Keratinocyte (primary cell): ENCODE measurements around the gene PHF14. TPM values are rescaled to one million over a fixed set of nuclear protein-coding genes. Genes with fewer than 3 reads are reported as not detected.

Experiments used
- DNase-seq: peaks from one replicate; pipeline ENCODE4 v3.0.0-alpha.2; 2011; ENCODE audit warnings: low read depth, missing footprints, low spot score
- FAIRE-seq: peaks from 2 replicates; lab custom pipeline; 2011; peaks lifted over from hg19 to GRCh38; lab: Jason Lieb, UNC
- H2AFZ ChIP-seq: 2 replicates; pipeline ENCODE4 v1.6.0; 2012; ENCODE audit warnings: low read length, control low read depth, inconsistent platforms; ENCODE audit not compliant: control insufficient read depth
- H3K27ac ChIP-seq: 2 replicates; pipeline ENCODE4 v1.5.1; 2011; ENCODE audit warnings: low read length; ENCODE audit not compliant: control insufficient read depth, insufficient read depth
- H3K27me3 ChIP-seq: 3 replicates; pipeline ENCODE4 v1.6.0; 2011; ENCODE audit warnings: low read length; ENCODE audit not compliant: control insufficient read depth, insufficient read depth; ENCODE audit errors: extremely low read depth
- H3K36me3 ChIP-seq, 2 experiments: 2 replicates in 1 of 2; 3 replicates in 1 of 2; pipeline ENCODE4 v1.5.1; 2011; ENCODE audit warnings: low read length in 2 of 2, mild to moderate bottlenecking in 1 of 2; ENCODE audit not compliant: control insufficient read depth in 2 of 2, insufficient read depth in 2 of 2; ENCODE audit errors: extremely low read depth in 1 of 2
- H3K4me1 ChIP-seq: 3 replicates; pipeline ENCODE4 v1.5.1; 2011; ENCODE audit warnings: low read length; ENCODE audit not compliant: control insufficient read depth, insufficient read depth; ENCODE audit errors: extremely low read depth
- H3K4me2 ChIP-seq: 3 replicates; pipeline ENCODE4 v1.6.0; 2011; ENCODE audit warnings: low read depth, low read length; ENCODE audit not compliant: control insufficient read depth, insufficient read depth; ENCODE audit errors: extremely low read depth
- H3K4me3 ChIP-seq, 3 experiments: fragments of 200-600 bp in 1 of 3; sonication (generic) in 1 of 3; 2 replicates in 2 of 3; 3 replicates in 1 of 3; pipeline ENCODE4 v1.5.1; 2011 to 2016; ENCODE audit warnings: low read length in 3 of 3, mild to moderate bottlenecking in 3 of 3, control low read depth in 2 of 3, inconsistent platforms in 1 of 3, low read depth in 1 of 3, mixed read lengths in 1 of 3, mixed run types in 1 of 3, moderate library complexity in 1 of 3; ENCODE audit not compliant: control insufficient read depth in 2 of 3, insufficient read depth in 2 of 3; ENCODE audit errors: extremely low read depth in 1 of 3
- H3K79me2 ChIP-seq: 2 replicates; pipeline ENCODE4 v1.6.0; 2012; ENCODE audit warnings: low read length; ENCODE audit not compliant: control insufficient read depth, insufficient read depth
- H3K9ac ChIP-seq: 3 replicates; pipeline ENCODE4 v1.6.0; 2011; ENCODE audit warnings: low read length; ENCODE audit not compliant: control insufficient read depth, insufficient read depth; ENCODE audit errors: extremely low read depth
- H3K9me1 ChIP-seq: 3 replicates; pipeline ENCODE4 v1.6.0; 2011; ENCODE audit warnings: low read length; ENCODE audit not compliant: control insufficient read depth, insufficient read depth; ENCODE audit errors: extremely low read depth
- H3K9me3 ChIP-seq: 2 replicates; pipeline ENCODE4 v1.5.1; 2012; ENCODE audit warnings: low read depth, low read length; ENCODE audit not compliant: control insufficient read depth
- H4K20me1 ChIP-seq: 3 replicates; pipeline ENCODE4 v1.6.0; 2011; ENCODE audit warnings: low read length; ENCODE audit not compliant: control insufficient read depth, insufficient read depth; ENCODE audit errors: extremely low read depth
- CTCF ChIP-seq, 3 experiments: IDR thresholded peaks in 1 of 3; conservative IDR thresholded peaks in 1 of 3; optimal IDR thresholded peaks in 1 of 3; 2 replicates in 2 of 3; 3 replicates in 1 of 3; pipeline versions ENCODE3 to v1.5.1; 2011; ENCODE audit warnings: low read length in 3 of 3, mild to moderate bottlenecking in 3 of 3, moderate library complexity in 2 of 3, control low read depth in 1 of 3, inconsistent platforms in 1 of 3; ENCODE audit not compliant: insufficient read depth in 2 of 3; ENCODE audit errors: extremely low read depth in 1 of 3
- EZH2 ChIP-seq: IDR thresholded peaks from one replicate; pipeline ENCODE4 v1.6.1; 2012; ENCODE audit warnings: inconsistent platforms, mild to moderate bottlenecking, low read length, moderate library complexity
- dilution Hi-C: fragments of 300-500 bp; cut with MboI; formaldehyde crosslinking; loops from one replicate; pipeline ENCODE4 v1.7.0; 2020; ENCODE audit warnings: low sequenced_read_pairs; ENCODE audit not compliant: extremely low pct_ligation_motif_present
- polyA plus RNA-seq, 5 experiments: library from polyadenylated mRNA; depleted of rRNA in 3 of 5; stranded (reverse) in 3 of 5; stranded (forward) in 1 of 5; unstranded in 1 of 5; fragments of >200 nt; gene quantifications; 1 replicate in 1 of 5; 2 replicates in 3 of 5; 3 replicates in 1 of 5; pipeline versions ENCODE4 v1.2.1 to v1.2.3, GENCODE V29; 2011 to 2012; ENCODE audit warnings: missing spikeins in 2 of 5, low read depth in 1 of 5, low replicate concordance in 1 of 5

PHF14 gene
- polyA plus RNA-seq, 1 donor (not counting 4 experiments of a cell fraction or from before 2014, with no cell fraction given): 16.9 TPM

- H3K9ac ChIP-seq: no peak overlapping the region
- DNase-seq: no peak
- TF ChIP-seq CTCF (optimal IDR thresholded peaks at IDR 0.05 in 1 of 3, IDR thresholded peaks at IDR 0.05 in 1 of 3, conservative IDR thresholded peaks at IDR 0.05 in 1 of 3; ENCODE audit: extremely low read depth in 1 of 3, insufficient read depth in 2 of 3, low read length in 3 of 3) (no peak), EZH2 (no peak)
- H4K20me1 ChIP-seq: no peaks in the 10 kb centered on the region
- no peak overlapping the region for H2AFZ ChIP-seq
- no peak overlapping the region for H3K27ac ChIP-seq
- no peaks in the 10 kb centered on the region for H3K9me1 ChIP-seq
- no peak overlapping the region for H3K4me2 ChIP-seq
- H3K36me3 ChIP-seq: no peaks in the 10 kb centered on the region
- H3K9me3 ChIP-seq: no peaks in the 10 kb centered on the region
- H3K4me1 ChIP-seq: no peaks in the 10 kb centered on the region
- no peaks in the 10 kb centered on the region for H3K27me3 ChIP-seq
- H3K4me3 ChIP-seq: no peak overlapping the region
- FAIRE-seq: no peak
- dilution Hi-C loops: no loop called here
- H3K79me2 ChIP-seq: no peaks in the 10 kb centered on the region
These were observed 136.0 kb downstream of the PHF14 start for GRCh38 chr7:11109659-11110058.

- H3K27ac ChIP-seq: no peak overlapping the region
- H3K27me3 ChIP-seq: no peaks in the 10 kb centered on the region
- no peak overlapping the region for H3K4me3 ChIP-seq
- no peaks in the 10 kb centered on the region for H3K9me3 ChIP-seq
- peaks cover 0 to 2% of the 10 kb centered on the region in 2 experiments for H3K36me3 ChIP-seq
- no peak overlapping the region for H3K9ac ChIP-seq
- no peaks in the 10 kb centered on the region for H3K4me1 ChIP-seq
- FAIRE-seq: no peak
- no peak for TF ChIP-seq EZH2
- no peak for TF ChIP-seq CTCF (optimal IDR thresholded peaks at IDR 0.05 in 1 of 3, IDR thresholded peaks at IDR 0.05 in 1 of 3, conservative IDR thresholded peaks at IDR 0.05 in 1 of 3; ENCODE audit: extremely low read depth in 1 of 3, insufficient read depth in 2 of 3, low read length in 3 of 3)
- H3K79me2 ChIP-seq: no peaks in the 10 kb centered on the region
- no peak for DNase-seq
- H2AFZ ChIP-seq: no peak overlapping the region
- dilution Hi-C loops: no loop called here
- H4K20me1 ChIP-seq: no peaks in the 10 kb centered on the region
- no peaks in the 10 kb centered on the region for H3K9me1 ChIP-seq
- no peak overlapping the region for H3K4me2 ChIP-seq
These were observed 146.5 kb downstream of the PHF14 start for GRCh38 chr7:11120068-11120664.
